ENCODE measurements around the gene CSDE1.

DNA sequence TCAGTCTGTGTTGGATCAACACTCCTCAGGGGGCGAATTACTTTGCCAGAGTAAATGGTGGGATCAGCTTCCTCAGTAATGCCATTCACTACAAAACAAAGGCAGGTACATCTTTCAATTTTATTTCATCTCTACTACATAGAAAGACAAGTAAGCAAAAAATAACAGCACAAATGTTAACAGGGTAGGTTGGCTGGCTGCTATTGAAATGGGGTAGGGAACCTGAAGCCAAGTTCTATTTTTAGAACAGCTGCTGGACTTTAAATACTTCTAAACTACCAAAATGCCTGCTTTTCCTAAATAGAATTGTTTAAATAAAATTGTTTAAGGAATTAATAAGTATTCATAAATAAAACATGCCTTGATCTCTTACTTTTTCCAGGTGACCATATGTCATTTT, 33.9 kb downstream of the CSDE1 start:
- TF ChIP-seq, protein P1, sequence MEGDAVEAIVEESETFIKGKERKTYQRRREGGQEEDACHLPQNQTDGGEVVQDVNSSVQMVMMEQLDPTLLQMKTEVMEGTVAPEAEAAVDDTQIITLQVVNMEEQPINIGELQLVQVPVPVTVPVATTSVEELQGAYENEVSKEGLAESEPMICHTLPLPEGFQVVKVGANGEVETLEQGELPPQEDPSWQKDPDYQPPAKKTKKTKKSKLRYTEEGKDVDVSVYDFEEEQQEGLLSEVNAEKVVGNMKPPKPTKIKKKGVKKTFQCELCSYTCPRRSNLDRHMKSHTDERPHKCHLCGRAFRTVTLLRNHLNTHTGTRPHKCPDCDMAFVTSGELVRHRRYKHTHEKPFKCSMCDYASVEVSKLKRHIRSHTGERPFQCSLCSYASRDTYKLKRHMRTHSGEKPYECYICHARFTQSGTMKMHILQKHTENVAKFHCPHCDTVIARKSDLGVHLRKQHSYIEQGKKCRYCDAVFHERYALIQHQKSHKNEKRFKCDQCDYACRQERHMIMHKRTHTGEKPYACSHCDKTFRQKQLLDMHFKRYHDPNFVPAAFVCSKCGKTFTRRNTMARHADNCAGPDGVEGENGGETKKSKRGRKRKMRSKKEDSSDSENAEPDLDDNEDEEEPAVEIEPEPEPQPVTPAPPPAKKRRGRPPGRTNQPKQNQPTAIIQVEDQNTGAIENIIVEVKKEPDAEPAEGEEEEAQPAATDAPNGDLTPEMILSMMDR (conservative IDR thresholded peaks at IDR 0.05 in 1 of 2, IDR thresholded peaks at IDR 0.05 in 1 of 2; ENCODE audit: low read depth in 1 of 2, low read length in 2 of 2), result no peak
- no peak for TF ChIP-seq EZH2 (IDR thresholded peaks at IDR 0.05; ENCODE audit: low read length, missing control alignments)

Measured in fibroblast of lung (primary cell).